A549 (cell line): ENCODE data around the gene CDH4.

Source experiments
- CEBPB ChIP-seq, 2 experiments: fragments of >200 bp in 1 of 2; sonication (Bioruptor Twin) in 1 of 2; formaldehyde crosslinking in 1 of 2; IDR thresholded peaks; 2 replicates each; pipeline ENCODE4 v1.6.1; 2012 to 2016
- CHD2 ChIP-seq: fragments of 150-350 bp; IDR thresholded peaks from 2 replicates; pipeline ENCODE4 v1.6.1; 2014; ENCODE audit warnings: low read length; ENCODE audit not compliant: partially characterized antibody
- EP300 ChIP-seq, 2 experiments: fragments of >200 bp; sonication (Bioruptor Twin); formaldehyde crosslinking; IDR thresholded peaks; 2 replicates in 1 of 2; 3 replicates in 1 of 2; pipeline ENCODE4 v1.6.1; 2016 to 2017
- HOXB13 ChIP-seq: fragments of 250-450 bp; sonication (Bioruptor Pico); IDR thresholded peaks from 2 replicates; pipeline ENCODE4 v1.5.0; 2020; ENCODE audit warnings: low read depth, mild to moderate bottlenecking, moderate library complexity
- KDM1A ChIP-seq: fragments of 200-600 bp; sonication (generic); IDR thresholded peaks from 2 replicates; pipeline ENCODE4 v1.6.1; 2016; ENCODE audit warnings: low read depth, mild to moderate bottlenecking
- MYC ChIP-seq: IDR thresholded peaks from 2 replicates; pipeline ENCODE4 v1.6.1; 2012; ENCODE audit warnings: mild to moderate bottlenecking, inconsistent platforms, low read length, improper control_type of control experiment, borderline replicate concordance
- POLR2A ChIP-seq: IDR thresholded peaks from 2 replicates; pipeline ENCODE4 v1.6.1; 2012; ENCODE audit warnings: mild to moderate bottlenecking, low read length
- RAD21 ChIP-seq, 2 experiments: fragments of >200 bp in 1 of 2; sonication (Bioruptor Twin) in 1 of 2; formaldehyde crosslinking in 1 of 2; IDR thresholded peaks in 1 of 2; conservative IDR thresholded peaks in 1 of 2; 2 replicates in 1 of 2; 3 replicates in 1 of 2; pipeline ENCODE4 v1.6.1; 2012 to 2018; ENCODE audit warnings: inconsistent platforms in 1 of 2
- RFX5 ChIP-seq: fragments of 450-650 bp; IDR thresholded peaks from 2 replicates; pipeline ENCODE4 v1.7.1; 2014; ENCODE audit warnings: antibody characterized with exemption, mild to moderate bottlenecking, moderate library complexity
- SMC3 ChIP-seq: fragments of >200 bp; sonication (Bioruptor Twin); formaldehyde crosslinking; IDR thresholded peaks from 3 replicates; pipeline ENCODE4 v1.6.1; 2018; ENCODE audit warnings: inconsistent platforms
- SREBF2 ChIP-seq: fragments of 450-650 bp; IDR thresholded peaks from 2 replicates; pipeline ENCODE4 v1.6.1; 2014; ENCODE audit warnings: mild to moderate bottlenecking, moderate library complexity
- ZFP36 ChIP-seq: fragments of 450-650 bp; IDR thresholded peaks from 2 replicates; pipeline ENCODE4 v1.6.1; 2014; ENCODE audit warnings: borderline replicate concordance; ENCODE audit not compliant: partially characterized antibody
- TF ChIP-seq, protein P1 (sequence below): fragments of >200 bp; sonication (Bioruptor Twin); formaldehyde crosslinking; IDR thresholded peaks from 3 replicates; pipeline ENCODE4 v1.5.1; 2016

DNA sequence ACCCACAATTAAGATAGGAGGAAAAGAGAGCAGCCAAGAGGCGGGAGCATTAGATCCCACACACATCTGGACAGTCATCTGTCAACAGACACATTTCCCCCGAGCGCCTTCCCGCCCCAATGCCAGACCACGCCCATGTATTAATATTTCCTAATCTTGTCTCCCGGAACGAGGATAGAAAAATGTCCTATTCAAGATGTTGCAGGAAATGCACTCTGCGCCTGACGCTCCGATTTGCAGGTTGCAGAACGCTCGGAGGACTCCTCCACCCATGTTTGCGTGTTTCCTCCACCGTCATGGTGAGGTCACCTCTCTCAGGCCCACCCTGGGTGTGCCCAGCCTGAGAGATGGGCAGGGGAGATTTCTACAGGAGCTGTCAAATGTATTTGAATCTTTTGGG lies 598.4 kb downstream of the CDH4 start:
- TF ChIP-seq, protein P1, sequence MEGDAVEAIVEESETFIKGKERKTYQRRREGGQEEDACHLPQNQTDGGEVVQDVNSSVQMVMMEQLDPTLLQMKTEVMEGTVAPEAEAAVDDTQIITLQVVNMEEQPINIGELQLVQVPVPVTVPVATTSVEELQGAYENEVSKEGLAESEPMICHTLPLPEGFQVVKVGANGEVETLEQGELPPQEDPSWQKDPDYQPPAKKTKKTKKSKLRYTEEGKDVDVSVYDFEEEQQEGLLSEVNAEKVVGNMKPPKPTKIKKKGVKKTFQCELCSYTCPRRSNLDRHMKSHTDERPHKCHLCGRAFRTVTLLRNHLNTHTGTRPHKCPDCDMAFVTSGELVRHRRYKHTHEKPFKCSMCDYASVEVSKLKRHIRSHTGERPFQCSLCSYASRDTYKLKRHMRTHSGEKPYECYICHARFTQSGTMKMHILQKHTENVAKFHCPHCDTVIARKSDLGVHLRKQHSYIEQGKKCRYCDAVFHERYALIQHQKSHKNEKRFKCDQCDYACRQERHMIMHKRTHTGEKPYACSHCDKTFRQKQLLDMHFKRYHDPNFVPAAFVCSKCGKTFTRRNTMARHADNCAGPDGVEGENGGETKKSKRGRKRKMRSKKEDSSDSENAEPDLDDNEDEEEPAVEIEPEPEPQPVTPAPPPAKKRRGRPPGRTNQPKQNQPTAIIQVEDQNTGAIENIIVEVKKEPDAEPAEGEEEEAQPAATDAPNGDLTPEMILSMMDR = no peak
- TF ChIP-seq RAD21 (conservative IDR thresholded peaks at IDR 0.05 in 1 of 2, IDR thresholded peaks at IDR 0.05 in 1 of 2) (no peak), POLR2A (no peak), ZFP36 (no peak), HOXB13 (no peak), SREBF2 (no peak), RFX5 (no peak), KDM1A (no peak), EP300 (IDR thresholded peaks at IDR 0.05) (no peak), MYC (no peak), SMC3 (no peak), CHD2 (no peak), CEBPB (IDR thresholded peaks at IDR 0.05) (no peak)
